ENCODE measurements around the gene ZHX3.
"Not testable (repeated sequence)": the region's sequence is repeated elsewhere in the genome, so short reads cannot be mapped to it uniquely, and the experiment has no call there.

ZHX3 gene

GRCh38 chr20:41334443-41335421 lies 17.2 kb upstream of the ZHX3 start:
- peak in 2 of 10 donors; percentile 52 to 65 for DNase-seq
- intact Hi-C loops (cut with DNase I), result no loop called here

- no peak for DNase-seq
- intact Hi-C loops (cut with DNase I), result no loop called here
Measured at GRCh38 chr20:41334036-41334435, 16.5 kb upstream of the ZHX3 start.

- DNase-seq, result no peak
- intact Hi-C loops (cut with DNase I), result no loop called here
Measured at GRCh38 chr20:41331731-41332130, 14.2 kb upstream of the ZHX3 start.

GRCh38 chr20:41330941-41331340 lies 13.4 kb upstream of the ZHX3 start:
- intact Hi-C loops (cut with DNase I), result no loop called here
- no peak for DNase-seq

- DNase-seq, result no peak
- intact Hi-C loops (cut with DNase I), result no loop called here
Measured at GRCh38 chr20:41330343-41330720, 12.8 kb upstream of the ZHX3 start.

- peak in 3 of 10 donors; percentile 43 to 89 (median 67) for DNase-seq
- intact Hi-C loops (cut with DNase I), result no loop called here
Measured at GRCh38 chr20:41329435-41330342, 12.2 kb upstream of the ZHX3 start.

- no peak for DNase-seq
- intact Hi-C loops (cut with DNase I), result no loop called here
Measured at GRCh38 chr20:41327178-41327577, 9.6 kb upstream of the ZHX3 start.

- intact Hi-C loops (cut with DNase I), result no loop called here
- no peak for DNase-seq
Measured at GRCh38 chr20:41320976-41321375, 3.4 kb upstream of the ZHX3 start.

GRCh38 chr20:41320441-41320840 lies 2.9 kb upstream of the ZHX3 start:
- DNase-seq, result no peak
- intact Hi-C loops (cut with DNase I), result no loop called here

- intact Hi-C loops (cut with DNase I), result no loop called here
Measured at GRCh38 chr20:41318271-41318649, 729 bp upstream of the ZHX3 start.

GRCh38 chr20:41316602-41317545 lies 657 bp downstream of the ZHX3 start:
- DNase-seq, result peak; percentile 71 to 95 (median 81)
- intact Hi-C loops (cut with DNase I), result loop anchor here (2.0 kb wide), 1 partner anchor 68 kb away; no protein-coding TSS in a partner anchor

More at GRCh38 chr20:41318271-41318649, 729 bp upstream of the ZHX3 start:
- no peak for DNase-seq

GRCh38 chr20:41316051-41316450 lies 1.5 kb downstream of the ZHX3 start:
- no peak for DNase-seq
- intact Hi-C loops (cut with DNase I), result loop anchor here (2.0 kb wide), 1 partner anchor 67 kb away; no protein-coding TSS in a partner anchor

- intact Hi-C loops (cut with DNase I), result no loop called here
- no peak for DNase-seq
Measured at GRCh38 chr20:41314386-41314785, 3.1 kb downstream of the ZHX3 start.

GRCh38 chr20:41312009-41312408 lies 5.5 kb downstream of the ZHX3 start:
- intact Hi-C loops (cut with DNase I); DNase-seq: not testable (repeated sequence)

- DNase-seq, result no peak
- intact Hi-C loops (cut with DNase I), result no loop called here
Measured at GRCh38 chr20:41309817-41310216, 7.7 kb downstream of the ZHX3 start.

- no peak for DNase-seq
- intact Hi-C loops (cut with DNase I), result no loop called here
Measured at GRCh38 chr20:41308726-41309413, 8.7 kb downstream of the ZHX3 start.

GRCh38 chr20:41308290-41308711 lies 9.2 kb downstream of the ZHX3 start:
- intact Hi-C loops (cut with DNase I), result no loop called here
- no peak for DNase-seq

- DNase-seq, result no peak
- intact Hi-C loops (cut with DNase I), result no loop called here
Measured at GRCh38 chr20:41307021-41307420, 10.5 kb downstream of the ZHX3 start.

GRCh38 chr20:41306061-41306727 lies 11.3 kb downstream of the ZHX3 start:
- no peak for DNase-seq
- intact Hi-C loops (cut with DNase I), result no loop called here
